Measurements from ENCODE around the gene SMPD4.
"Not testable (repeated sequence)": the region's sequence is repeated elsewhere in the genome, so short reads cannot be mapped to it uniquely, and the experiment has no call there.

DNA sequence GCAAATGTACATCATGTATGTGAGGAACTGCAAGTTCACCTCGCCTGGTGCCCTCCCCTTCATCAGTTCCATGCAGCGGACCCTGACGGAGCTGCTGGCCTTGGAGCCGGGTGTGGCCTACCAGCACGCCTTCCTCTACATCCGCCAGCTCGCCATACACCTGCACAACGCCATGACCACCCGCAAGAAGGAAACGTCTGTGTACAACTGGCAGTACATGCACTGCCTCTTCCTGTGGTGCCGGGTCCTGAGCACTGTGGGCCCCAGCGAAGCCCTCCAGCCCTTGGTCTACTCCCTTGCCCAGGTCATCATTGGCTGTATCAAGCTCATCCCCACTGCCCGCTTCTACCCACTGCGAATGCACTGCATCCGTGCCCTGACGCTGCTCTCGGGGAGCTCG is 49.0 kb upstream of the SMPD4 start:
- TF ChIP-seq POLR2A (IDR thresholded peaks at IDR 0.05; ENCODE audit: low read length); GATA1 (IDR thresholded peaks at IDR 0.05; ENCODE audit: low read depth, low read length): not testable (repeated sequence)
